ENCODE results near the gene GAREM1. TPM values are rescaled to one million over a fixed set of nuclear protein-coding genes. Genes with fewer than 3 reads are reported as not detected.

Gene GAREM1
- total and polyA plus RNA-seq, 2 donors (not counting 3 experiments of a cell fraction or from before 2014, with no cell fraction given) = 0.69 to 1.0 TPM

- dilution Hi-C loops (cut with MboI; ENCODE audit: extremely low pct_ligation_motif_present, low sequenced_read_pairs) (no loop called here), intact Hi-C loops (cut with micrococcal nuclease) (no loop called here)
- no peaks in the 10 kb centered on the region for H3K9me1 ChIP-seq (replicated peaks; ENCODE audit: control insufficient read depth, extremely low read depth, insufficient read depth, low read length)
- no peak overlapping the region for H2AFZ ChIP-seq (ENCODE audit: low read depth, low read length)
- DNase-seq (ENCODE audit: low read depth, low spot score) (no peak), FAIRE-seq (no peak)
- TF ChIP-seq POLR2AphosphoS5 (IDR thresholded peaks at IDR 0.05; ENCODE audit: insufficient read depth, low read depth, low read length) (no peak), POLR2A (IDR thresholded peaks at IDR 0.05; ENCODE audit: low read depth, low read length) (no peak), GATA2 (IDR thresholded peaks at IDR 0.05; ENCODE audit: insufficient read depth, insufficient read length, low read depth, low read length) (no peak), EZH2 (IDR thresholded peaks at IDR 0.05; ENCODE audit: borderline replicate concordance, low read depth, low read length, severe bottlenecking) (no peak), CTCF (IDR thresholded peaks at IDR 0.05; ENCODE audit: extremely low read depth in 1 of 2, insufficient read depth in 1 of 2, low read depth in 1 of 2, low read length in 2 of 2) (no peak), JUN (IDR thresholded peaks at IDR 0.05; ENCODE audit: borderline replicate concordance, insufficient read depth, insufficient read length, low read depth) (no peak), MYC (IDR thresholded peaks at IDR 0.05; ENCODE audit: low read depth, low read length) (no peak), FOS (IDR thresholded peaks at IDR 0.05; ENCODE audit: borderline replicate concordance, insufficient read depth, low read length) (no peak), MAX (IDR thresholded peaks at IDR 0.05; ENCODE audit: insufficient read depth, insufficient read length) (no peak)
- no peaks in the 10 kb centered on the region for H3K4me1 ChIP-seq (ENCODE audit: control insufficient read depth, extremely low read depth, insufficient read depth, low read length)
- H3K36me3 ChIP-seq (ENCODE audit: control insufficient read depth in 2 of 2, extremely low read depth in 1 of 2, insufficient read depth in 2 of 2, low read length in 2 of 2) = no peaks in the 10 kb centered on the region
- H3K9ac ChIP-seq (replicated peaks; ENCODE audit: extremely low read depth, insufficient read depth, low read length) = no peak overlapping the region
- no peak overlapping the region for H3K27ac ChIP-seq (ENCODE audit: insufficient read depth, low read depth, low read length)
- H4K20me1 ChIP-seq (replicated peaks; ENCODE audit: control insufficient read depth, extremely low read depth, insufficient read depth, low read length) = no peaks in the 10 kb centered on the region
- H3K27me3 ChIP-seq (ENCODE audit: control insufficient read depth in 2 of 2, insufficient read depth in 2 of 2, low read length in 2 of 2) = peaks cover 6 to 11% of the 10 kb centered on the region in 2 experiments
- no peak overlapping the region for H3K4me3 ChIP-seq (replicated peaks in 1 of 3; ENCODE audit: insufficient read depth in 1 of 3, low read depth in 1 of 3, low read length in 3 of 3)
- no TSS peak for BruUV-seq (replicated peaks)
- POLR2A ChIA-PET = no interaction called here
- H3K4me2 ChIP-seq (ENCODE audit: insufficient read depth, low read length) = no peak overlapping the region
- no peaks in the 10 kb centered on the region for H3K9me3 ChIP-seq (replicated peaks; ENCODE audit: control insufficient read depth, insufficient read depth, low read length)
- CTCF ChIA-PET = interaction anchor here (1.5 to 1.9 kb wide), 2 partner anchors 10 to 171 kb away, joined by 4 read pairs; partner anchors contain the start of gene GAREM1
- no peaks in the 10 kb centered on the region for H3K79me2 ChIP-seq (ENCODE audit: control insufficient read depth, insufficient read depth, low read length)
Observed at GRCh38 chr18:32299484-32299883, 171.2 kb downstream of the GAREM1 start.

Data from endothelial cell of umbilical vein (primary cell).